A549 (cell line): Measurements from ENCODE around the gene ZNF292. TPM values are rescaled to one million over a fixed set of nuclear protein-coding genes. Genes with fewer than 3 reads are reported as not detected.

Experiments used
- ATAC-seq, 2 experiments: fragments of 200-7000 bp in 1 of 2; fragments of >200 bp in 1 of 2; cut with Nextera tagmentation in 1 of 2; cut with Tn5 transposase in 1 of 2; 3 replicates each; pipeline versions ENCODE4 v1.8.0 to v1.9.1; 2018 to 2020; ENCODE audit warnings: mild to moderate bottlenecking in 1 of 2, moderate library complexity in 1 of 2
- CTCF ChIA-PET: fragments of 300-600 bp; sonication (Branson Sonifier 250); formaldehyde crosslinking; extraction: SDS; loops from one replicate; lab custom pipeline; 2021; ENCODE audit warnings: antibody characterized with exemption, inconsistent platforms; lab: Yijun Ruan, JAX
- POLR2A ChIA-PET: fragments of 350-600 bp; formaldehyde crosslinking; extraction: SDS; loops from one replicate; lab custom pipeline; 2021; ENCODE audit warnings: antibody characterized with exemption, inconsistent platforms; lab: Yijun Ruan, JAX
- DNase-seq, 2 experiments: peaks; one replicate each; pipeline versions ENCODE4 v3.0.0 to v3.0.0-alpha.2; 2011 to 2016; ENCODE audit warnings: low read depth in 1 of 2, low spot score in 1 of 2
- FAIRE-seq: peaks from 2 replicates; lab custom pipeline; 2011; peaks lifted over from hg19 to GRCh38; lab: Jason Lieb, UNC
- H3K27ac ChIP-seq, 2 experiments: fragments of >200 bp; sonication (Bioruptor Twin); formaldehyde crosslinking; 3 replicates each; pipeline ENCODE4 v1.5.1; 2016 to 2017
- H3K4me1 ChIP-seq: fragments of >200 bp; sonication (Bioruptor Twin); formaldehyde crosslinking; 3 replicates; pipeline ENCODE4 v1.6.1; 2016
- H3K4me2 ChIP-seq: fragments of >200 bp; sonication (Bioruptor Twin); formaldehyde crosslinking; 3 replicates; pipeline ENCODE4 v1.6.1; 2016
- H3K4me3 ChIP-seq: fragments of >200 bp; sonication (Bioruptor Twin); formaldehyde crosslinking; 3 replicates; pipeline ENCODE4 v1.5.1; 2016
- H3K9me3 ChIP-seq: fragments of >200 bp; sonication (Bioruptor Twin); formaldehyde crosslinking; 3 replicates; pipeline ENCODE4 v1.6.1; 2016
- CBX8 ChIP-seq: fragments of 200-600 bp; sonication (generic); IDR thresholded peaks from 2 replicates; pipeline ENCODE4 v1.6.1; 2016
- EHF ChIP-seq: fragments of 250-450 bp; sonication (Bioruptor Pico); IDR thresholded peaks from 2 replicates; pipeline ENCODE4 v1.5.0; 2020; ENCODE audit warnings: mild to moderate bottlenecking
- ESRRA ChIP-seq: fragments of 150-350 bp; IDR thresholded peaks from 2 replicates; pipeline ENCODE4 v1.6.1; 2014; ENCODE audit warnings: mild to moderate bottlenecking, low read length, borderline replicate concordance
- FOSL2 ChIP-seq, 2 experiments: fragments of 450-650 bp in 1 of 2; fragments of >200 bp in 1 of 2; sonication (Bioruptor Twin) in 1 of 2; formaldehyde crosslinking; IDR thresholded peaks; 2 replicates each; pipeline versions ENCODE4 v1.5.0 to v1.6.1; 2016 to 2020; ENCODE audit warnings: mild to moderate bottlenecking in 1 of 2, moderate library complexity in 1 of 2
- HES2 ChIP-seq: fragments of >200 bp; sonication (Bioruptor Twin); formaldehyde crosslinking; IDR thresholded peaks from 2 replicates; pipeline ENCODE4 v1.6.1; 2016
- HEYL ChIP-seq: fragments of 250-450 bp; sonication (Bioruptor Pico); IDR thresholded peaks from 2 replicates; pipeline ENCODE4 v1.8.0; 2021; ENCODE audit warnings: mild to moderate bottlenecking, moderate library complexity
- HOXA7 ChIP-seq: fragments of 250-450 bp; sonication (Bioruptor Pico); IDR thresholded peaks from 2 replicates; pipeline ENCODE4 v1.5.0; 2020; ENCODE audit warnings: mild to moderate bottlenecking, moderate library complexity
- JUNB ChIP-seq: fragments of >200 bp; sonication (Bioruptor Twin); formaldehyde crosslinking; IDR thresholded peaks from 2 replicates; pipeline ENCODE4 v1.6.1; 2016
- KDM5A ChIP-seq: fragments of 200-600 bp; sonication (generic); IDR thresholded peaks from 2 replicates; pipeline ENCODE4 v1.6.1; 2016; ENCODE audit warnings: antibody characterized with exemption, mild to moderate bottlenecking
- MYC ChIP-seq: IDR thresholded peaks from 2 replicates; pipeline ENCODE4 v1.6.1; 2012; ENCODE audit warnings: mild to moderate bottlenecking, inconsistent platforms, low read length, improper control_type of control experiment, borderline replicate concordance
- PBX3 ChIP-seq: IDR thresholded peaks from 2 replicates; pipeline ENCODE4 v1.6.1; 2012
- RAD21 ChIP-seq, 2 experiments: fragments of >200 bp in 1 of 2; sonication (Bioruptor Twin) in 1 of 2; formaldehyde crosslinking in 1 of 2; IDR thresholded peaks in 1 of 2; conservative IDR thresholded peaks in 1 of 2; 2 replicates in 1 of 2; 3 replicates in 1 of 2; pipeline ENCODE4 v1.6.1; 2012 to 2018; ENCODE audit warnings: inconsistent platforms in 1 of 2
- REST ChIP-seq: fragments of 200-600 bp; sonication (generic); IDR thresholded peaks from 2 replicates; pipeline ENCODE4 v1.6.1; 2016; ENCODE audit warnings: antibody characterized with exemption, mild to moderate bottlenecking, moderate library complexity
- USF2 ChIP-seq: fragments of 450-650 bp; IDR thresholded peaks from 2 replicates; pipeline ENCODE4 v1.6.1; 2014; ENCODE audit warnings: antibody characterized with exemption
- ZC3H11A ChIP-seq: fragments of 450-650 bp; IDR thresholded peaks from 2 replicates; pipeline ENCODE4 v1.6.1; 2014; ENCODE audit warnings: antibody characterized with exemption, mild to moderate bottlenecking
- ZFP36 ChIP-seq: fragments of 450-650 bp; IDR thresholded peaks from 2 replicates; pipeline ENCODE4 v1.6.1; 2014; ENCODE audit warnings: borderline replicate concordance; ENCODE audit not compliant: partially characterized antibody
- WGBS: methylation state at CpG from one replicate; pipeline ENCODE4 v1.1.6; 2017; ENCODE audit errors: missing lambda C conversion rate; 5-methylcytosine and 5-hydroxymethylcytosine counted together
- polyA plus RNA-seq, 4 experiments: library from polyadenylated mRNA; depleted of rRNA in 3 of 4; stranded (reverse); fragments of >200 nt; fragmentation: RNase III in 1 of 4; extraction: RNeasy Plus Mini Kit Qiagen cat#74134 plus additional on column Dnase treatment in 1 of 4; gene quantifications; 2 replicates in 3 of 4; 3 replicates in 1 of 4; pipeline ENCODE4 v1.2.3, GENCODE V29; 2011 to 2017

The ZNF292 gene
- polyA plus RNA-seq, 2 of the 4 experiments (the other 2 are of a cell fraction), result 2.5 to 7.5 TPM

GRCh38 chr6:87124074-87124473 is 31.3 kb upstream of the ZNF292 start (continued):
- TF ChIP-seq EHF (CRISPR knock-in tag), result no peak

- ATAC-seq (no peak), FAIRE-seq (no peak)
These were observed 28.9 kb upstream of the ZNF292 start for GRCh38 chr6:87126501-87126900.

GRCh38 chr6:87127737-87128136 is 27.6 kb upstream of the ZNF292 start:
- TF ChIP-seq RAD21 (conservative IDR thresholded peaks at IDR 0.05 in 1 of 2, IDR thresholded peaks at IDR 0.05 in 1 of 2) (no peak), JUNB (no peak), PBX3 (no peak), REST (no peak), HOXA7 (CRISPR knock-in tag) (no peak), KDM5A (no peak), ZFP36 (no peak), CBX8 (no peak), HEYL (CRISPR knock-in tag) (no peak), EHF (CRISPR knock-in tag) (no peak)
- Histone ChIP-seq H3K4me1 (no peaks in the 10 kb centered on the region), H3K4me2 (no peak overlapping the region), H3K9me3 (no peaks in the 10 kb centered on the region), H3K27ac (no peak overlapping the region), H3K4me3 (no peak overlapping the region)
- DNase-seq (no peak), FAIRE-seq (no peak), ATAC-seq (no peak)
- 40% methylated on average over 2 of the region's 2 CpGs for WGBS
- POLR2A ChIA-PET, result no interaction called here
- CTCF ChIA-PET, result no interaction called here

More at GRCh38 chr6:87126501-87126900, 28.9 kb upstream of the ZNF292 start:
- no peaks in the 10 kb centered on the region for H3K9me3 ChIP-seq
- ChIA-PET POLR2A (no interaction called here), CTCF (interaction anchor here (0.8 kb wide), 1 partner anchor 13 kb away, joined by 4 read pairs; no protein-coding TSS in a partner anchor)
- H3K4me2 ChIP-seq, result no peak overlapping the region
- DNase-seq, result no peak
- H3K4me3 ChIP-seq, result no peak overlapping the region
- H3K27ac ChIP-seq, result no peak overlapping the region
- TF ChIP-seq FOSL2 (IDR thresholded peaks at IDR 0.05), result no peak
- no peak for TF ChIP-seq FOSL2 (CRISPR knock-in tag; IDR thresholded peaks at IDR 0.05)
- TF ChIP-seq ZC3H11A, result no peak
- no peak for TF ChIP-seq USF2
- TF ChIP-seq HES2, result no peak
- TF ChIP-seq MYC, result no peak
- TF ChIP-seq ESRRA, result no peak
- WGBS, result 0% methylated on average over 1 of the region's 1 CpG
- no peaks in the 10 kb centered on the region for H3K4me1 ChIP-seq
